Spleen (tissue), 7 donors: ENCODE results near the gene PDE4D.

Source experiments
- CTCF ChIP-seq, 11 experiments: fragments of 200-600 bp in 7 of 11; fragments of 450-650 bp in 4 of 11; sonication (generic) in 4 of 11; IDR thresholded peaks in 8 of 11; conservative IDR thresholded peaks in 3 of 11; 1 replicate in 7 of 11; 2 replicates in 4 of 11; pipeline versions ENCODE4 v1.4.0 to v1.8.0; 2016 to 2021; ENCODE audit warnings: antibody characterized with exemption in 11 of 11, inconsistent platforms in 4 of 11, mild to moderate bottlenecking in 1 of 11
- POLR2AphosphoS5 ChIP-seq, 3 donors: sonication (generic); formaldehyde crosslinking; IDR thresholded peaks; one replicate each; pipeline ENCODE4 v1.5.1; 2017; ENCODE audit warnings: antibody characterized with exemption in 3 of 3
- donor health status: DM: no; HTN: no; CAD: no; lungs with moderate emphysema.
- donor health status: DM: no; HTN: no; CAD: no.
- donor health status: DM: no; HTN: no; CAD: no.

DNA sequence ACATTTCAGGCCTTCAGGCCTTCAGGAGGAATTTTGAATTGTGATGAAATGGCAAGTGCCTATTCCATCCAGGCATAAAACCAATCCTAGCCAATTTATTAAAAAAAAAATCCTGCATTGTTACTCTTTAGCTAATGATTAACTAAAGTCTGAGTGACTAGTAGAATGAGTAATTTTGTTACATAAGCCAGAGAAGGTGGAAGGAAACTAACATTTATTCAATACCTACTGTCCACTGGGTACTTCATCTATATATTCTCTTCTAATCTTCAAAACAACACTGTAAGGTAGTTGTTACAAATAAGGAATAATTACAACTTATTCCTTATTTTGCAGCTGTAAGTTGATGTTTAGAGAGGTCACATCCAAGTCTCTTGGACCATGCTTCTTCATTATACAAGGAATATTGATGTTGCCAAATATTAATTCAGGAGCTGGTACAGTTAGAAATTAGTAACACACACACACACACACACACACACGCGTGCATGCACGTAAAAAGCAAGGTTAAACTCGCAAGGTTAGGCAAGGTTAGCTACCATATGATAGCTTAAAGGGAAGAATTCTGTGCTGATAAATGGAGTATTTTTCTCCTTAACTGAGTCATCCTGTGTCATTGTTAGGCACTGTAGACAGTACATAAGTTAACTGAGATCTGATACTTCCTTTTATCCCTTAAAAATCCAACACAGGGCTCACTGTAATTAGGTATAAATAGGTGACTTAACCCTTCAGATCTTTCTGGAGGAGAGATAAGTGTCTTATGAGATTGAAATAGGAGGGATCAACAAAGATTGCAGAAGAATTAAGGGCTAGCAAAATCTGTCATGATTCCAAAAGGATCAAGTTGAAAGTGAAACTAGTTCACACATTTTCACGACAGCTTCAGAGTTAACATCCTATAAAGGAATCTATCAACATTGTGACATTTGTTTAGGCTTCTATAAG, 596.9 kb downstream of the PDE4D start:
- no peak for TF ChIP-seq CTCF (IDR thresholded peaks at IDR 0.05 in 8 of 11, conservative IDR thresholded peaks at IDR 0.05 in 3 of 11)
- TF ChIP-seq POLR2AphosphoS5 (IDR thresholded peaks at IDR 0.05) = no peak
